AG04449 (cell line): ENCODE measurements around the gene TMUB2.

Experiments
- CTCF ChIA-PET: fragments of 350-600 bp; formaldehyde crosslinking; extraction: SDS; loops from one replicate; lab custom pipeline; 2021; ENCODE audit warnings: antibody characterized with exemption; lab: Yijun Ruan, JAX
- POLR2A ChIA-PET: fragments of 400-600, 350-600 bp; formaldehyde crosslinking; extraction: SDS; loops from one replicate; lab custom pipeline; 2020; ENCODE audit warnings: antibody characterized with exemption, inconsistent platforms; lab: Yijun Ruan, JAX
- DNase-seq: peaks from one replicate; pipeline ENCODE4 v3.0.0-alpha.2; 2010; ENCODE audit warnings: low read depth, low spot score
- H3K4me3 ChIP-seq: 2 replicates; pipeline ENCODE4 v1.5.1; 2011; ENCODE audit warnings: low read depth, mild to moderate bottlenecking, control low read depth, low read length
- TF ChIP-seq, protein P1 (sequence below): IDR thresholded peaks from one replicate; pipeline ENCODE4 v1.5.1; 2011; ENCODE audit warnings: mild to moderate bottlenecking, moderate library complexity, low read length, control low read depth, inconsistent platforms; ENCODE audit not compliant: insufficient read depth; ENCODE audit errors: missing control alignments

TMUB2 gene

DNA sequence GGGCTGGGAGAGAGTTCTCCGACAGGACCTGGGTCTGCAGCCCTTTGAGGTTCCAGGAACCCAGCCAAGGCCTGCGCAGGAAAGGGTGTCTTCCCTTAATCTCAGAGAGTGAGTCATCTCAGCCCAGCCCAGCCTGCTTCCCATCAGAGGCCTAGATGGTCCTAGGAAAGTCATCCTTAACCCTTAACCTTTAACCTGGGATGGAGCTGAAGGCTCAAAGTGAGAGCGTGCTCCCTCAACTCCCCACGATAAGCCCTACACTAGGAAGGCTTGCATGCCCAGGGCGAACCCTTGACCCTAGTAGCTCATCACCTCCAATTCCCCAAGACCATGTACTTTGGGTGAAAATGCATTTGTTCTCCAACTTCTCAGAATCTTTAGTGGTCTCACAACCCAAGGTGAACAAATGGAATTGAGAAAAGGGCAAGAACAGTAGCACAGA is 17.7 kb downstream of the TMUB2 start:
- ChIA-PET CTCF (interaction anchor here (1.0 to 5.1 kb wide), 18 partner anchors 8 to 319 kb away, joined by 3 to 72 read pairs (median 4); partner anchors contain the start of genes GRN and SLC25A39), POLR2A (no interaction called here)
- no peak overlapping the region for H3K4me3 ChIP-seq
- no peak for DNase-seq
- TF ChIP-seq, protein P1, sequence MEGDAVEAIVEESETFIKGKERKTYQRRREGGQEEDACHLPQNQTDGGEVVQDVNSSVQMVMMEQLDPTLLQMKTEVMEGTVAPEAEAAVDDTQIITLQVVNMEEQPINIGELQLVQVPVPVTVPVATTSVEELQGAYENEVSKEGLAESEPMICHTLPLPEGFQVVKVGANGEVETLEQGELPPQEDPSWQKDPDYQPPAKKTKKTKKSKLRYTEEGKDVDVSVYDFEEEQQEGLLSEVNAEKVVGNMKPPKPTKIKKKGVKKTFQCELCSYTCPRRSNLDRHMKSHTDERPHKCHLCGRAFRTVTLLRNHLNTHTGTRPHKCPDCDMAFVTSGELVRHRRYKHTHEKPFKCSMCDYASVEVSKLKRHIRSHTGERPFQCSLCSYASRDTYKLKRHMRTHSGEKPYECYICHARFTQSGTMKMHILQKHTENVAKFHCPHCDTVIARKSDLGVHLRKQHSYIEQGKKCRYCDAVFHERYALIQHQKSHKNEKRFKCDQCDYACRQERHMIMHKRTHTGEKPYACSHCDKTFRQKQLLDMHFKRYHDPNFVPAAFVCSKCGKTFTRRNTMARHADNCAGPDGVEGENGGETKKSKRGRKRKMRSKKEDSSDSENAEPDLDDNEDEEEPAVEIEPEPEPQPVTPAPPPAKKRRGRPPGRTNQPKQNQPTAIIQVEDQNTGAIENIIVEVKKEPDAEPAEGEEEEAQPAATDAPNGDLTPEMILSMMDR, result no peak

DNA sequence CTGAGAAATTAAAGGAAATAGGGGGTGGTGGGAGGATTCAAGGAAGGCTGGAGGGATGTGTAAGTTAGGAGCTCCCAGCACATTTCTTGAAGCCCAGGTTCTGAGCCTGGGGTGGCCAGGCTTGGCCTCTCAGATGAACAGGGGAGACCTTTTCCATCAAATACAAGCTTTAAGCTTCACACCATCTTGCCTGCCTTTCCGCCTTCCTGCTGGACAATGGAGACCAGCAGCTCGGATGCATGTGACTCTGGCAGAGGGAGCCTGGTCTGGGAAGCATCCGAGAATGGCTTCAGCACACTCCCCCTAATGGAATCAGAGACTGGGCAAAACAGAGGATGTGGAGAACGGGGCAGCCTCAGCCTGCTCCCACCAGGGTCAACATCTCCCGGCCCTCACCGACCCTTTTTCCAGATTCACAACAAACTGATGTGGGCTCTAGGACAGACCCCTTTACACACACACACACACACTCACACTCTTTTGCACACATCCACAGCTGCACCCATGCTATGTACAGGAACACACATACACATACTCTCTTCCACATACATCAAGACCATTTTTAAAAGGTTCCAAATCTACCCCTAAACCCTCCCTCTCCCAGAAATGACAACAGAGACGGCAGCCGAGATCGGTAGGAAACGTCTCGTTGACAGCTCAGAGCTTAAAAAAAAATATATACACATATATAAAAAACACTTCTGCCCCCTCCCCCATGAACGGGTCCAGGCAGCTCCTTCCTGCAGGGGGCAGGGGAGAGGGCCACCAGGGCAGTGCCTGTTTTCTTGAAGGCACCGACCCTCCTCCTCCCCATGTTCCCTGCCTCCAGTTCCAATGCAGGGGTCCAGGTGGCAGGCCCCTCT is 19.4 kb downstream of the TMUB2 start:
- POLR2A ChIA-PET, result interaction anchor here (1.5 kb wide), 1 partner anchor 13 kb away, joined by 3 read pairs; the partner anchor contains the start of gene UBTF
- no peak for DNase-seq
- CTCF ChIA-PET, result interaction anchor here (0.9 to 7.0 kb wide), 8 partner anchors 11 to 317 kb away, joined by 3 to 130 read pairs (median 4); partner anchors contain the start of gene GRN
- no peak overlapping the region for H3K4me3 ChIP-seq
- TF ChIP-seq, protein P1, result peak; percentile 27

DNA sequence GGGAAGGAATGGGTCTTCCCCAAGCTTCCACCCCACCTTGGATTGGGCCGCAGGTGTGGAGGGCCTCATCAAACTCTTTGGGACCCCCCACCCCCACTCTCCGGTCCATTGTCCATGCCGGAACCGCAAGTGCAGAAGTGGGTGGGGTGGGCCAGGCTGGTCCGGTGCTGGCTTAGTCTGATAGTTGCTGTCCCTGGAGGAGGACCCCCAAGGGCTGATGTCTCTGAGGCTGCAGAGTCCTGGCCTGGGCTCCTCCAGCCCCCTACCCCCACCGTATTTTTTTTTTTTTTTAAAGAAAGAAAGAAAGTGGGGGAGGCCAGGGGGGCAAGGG is 20.0 kb downstream of the TMUB2 start:
- CTCF ChIA-PET, result interaction anchor here (0.9 to 7.0 kb wide), 5 partner anchors 10 to 316 kb away, joined by 3 to 130 read pairs (median 14); no protein-coding TSS in a partner anchor
- DNase-seq, result no peak
- TF ChIP-seq, protein P1, result no peak
- H3K4me3 ChIP-seq, result no peak overlapping the region
- POLR2A ChIA-PET, result interaction anchor here (1.5 kb wide), 1 partner anchor 12 kb away, joined by 3 read pairs; the partner anchor contains the start of gene UBTF

DNA sequence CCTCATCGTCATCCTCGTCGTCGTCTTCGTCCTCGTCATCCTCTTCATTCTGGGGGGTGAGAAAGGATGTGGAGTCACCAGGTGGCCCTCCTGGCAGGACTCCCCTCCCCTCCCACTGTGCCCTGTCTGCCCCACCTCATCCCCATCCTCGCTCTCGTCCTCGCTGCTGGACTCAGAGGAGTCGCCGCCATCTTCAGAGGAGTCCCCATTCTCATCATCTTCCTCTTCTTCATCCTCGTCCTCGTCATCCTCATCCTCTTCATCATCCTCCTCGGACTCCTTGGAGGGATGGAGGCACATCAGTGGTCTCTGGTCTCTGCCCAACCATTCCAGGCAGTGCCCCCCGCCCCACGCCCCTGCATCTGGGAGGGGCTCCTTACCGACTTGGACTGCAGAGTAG is 20.5 kb downstream of the TMUB2 start:
- ChIA-PET POLR2A (interaction anchor here (0.6 kb wide), 1 partner anchor 14 kb away, joined by 3 read pairs; no protein-coding TSS in a partner anchor), CTCF (interaction anchor here (1.9 to 7.0 kb wide), 4 partner anchors 9 to 315 kb away, joined by 9 to 130 read pairs (median 42); partner anchors contain the start of gene UBTF)
- TF ChIP-seq, protein P1, result no peak
- no peak overlapping the region for H3K4me3 ChIP-seq
- DNase-seq, result no peak

DNA sequence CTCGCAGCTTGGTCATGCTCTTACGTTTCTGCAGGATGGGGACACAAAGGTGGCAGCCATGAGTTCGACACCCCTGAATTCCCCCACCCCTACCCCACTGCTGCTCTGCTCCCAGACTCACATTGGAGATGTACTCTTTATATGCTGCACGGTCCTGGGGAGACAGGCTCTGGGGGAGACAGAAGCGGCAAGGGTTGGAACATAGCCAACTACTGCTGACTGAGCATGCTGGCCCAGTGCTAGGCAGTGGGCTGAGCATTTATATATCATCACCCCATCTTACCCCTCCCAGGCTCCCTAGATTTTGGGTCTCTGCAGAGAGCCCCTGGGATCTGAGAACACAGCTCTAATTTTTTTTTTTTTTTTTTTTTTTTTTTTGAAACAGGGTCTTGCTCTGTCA is 21.0 kb downstream of the TMUB2 start:
- POLR2A ChIA-PET, result interaction anchor here (0.6 to 0.8 kb wide), 2 partner anchors 12 to 13 kb away, joined by 3 read pairs; partner anchors contain the start of gene UBTF
- CTCF ChIA-PET, result interaction anchor here (0.6 to 7.0 kb wide), 9 partner anchors 9 to 325 kb away, joined by 3 to 130 read pairs (median 24); partner anchors contain the start of genes GRN and UBTF
- no peak overlapping the region for H3K4me3 ChIP-seq
- no peak for DNase-seq
- TF ChIP-seq, protein P1, result no peak
